Stimulated activated CD8-positive, alpha-beta memory T cell treated with anti-CD3 and anti-CD28 coated beads, Interleukin-12 subunit alpha, Interleukin-12 subunit beta, amount 100 ng/mL, for 24 hours (primary cell): Measurements from ENCODE around the gene CPEB2.

Source experiments
- DNase-seq: peaks from one replicate; pipeline ENCODE4 v3.0.0-alpha.2; 2020; ENCODE audit errors: extremely low read depth

CPEB2 gene

GRCh38 chr4:15117270-15117946 is 115.1 kb downstream of the CPEB2 start:
- DNase-seq: no peak

- DNase-seq: no peak
Observed at GRCh38 chr4:15118292-15118691, 116.0 kb downstream of the CPEB2 start.
